RWPE2 (cell line): ENCODE data around the gene LRP10.

Source experiments
- ATAC-seq: fragments of 200-7000 bp; cut with Tn5 transposase; 3 replicates; pipeline ENCODE4 v1.9.1; 2021; ENCODE audit warnings: low read depth
- DNase-seq: peaks from one replicate; pipeline ENCODE4 v3.0.0-alpha.2; 2020; ENCODE audit warnings: low spot score
- H3K27ac ChIP-seq: fragments of 450-650 bp; 2 replicates; pipeline ENCODE4 v1.5.1; 2017; ENCODE audit warnings: mild to moderate bottlenecking; ENCODE audit not compliant: poor library complexity, severe bottlenecking
- H3K27me3 ChIP-seq: fragments of 250-450 bp; sonication (Bioruptor Pico); 2 replicates; pipeline ENCODE4 v1.5.1; 2021; ENCODE audit warnings: mild to moderate bottlenecking, moderate library complexity; ENCODE audit not compliant: insufficient read depth, poor library complexity, severe bottlenecking
- H3K36me3 ChIP-seq: fragments of 250-450 bp; sonication (Bioruptor Pico); 2 replicates; pipeline ENCODE4 v1.5.1; 2020; ENCODE audit warnings: low read depth, mild to moderate bottlenecking, moderate library complexity
- H3K4me1 ChIP-seq: fragments of 250-450 bp; sonication (Bioruptor Pico); 2 replicates; pipeline ENCODE4 v1.5.1; 2021; ENCODE audit warnings: mild to moderate bottlenecking, moderate library complexity; ENCODE audit not compliant: insufficient read depth, poor library complexity, severe bottlenecking
- H3K4me3 ChIP-seq: fragments of 250-450 bp; sonication (Bioruptor Pico); 2 replicates; pipeline ENCODE4 v1.5.1; 2021; ENCODE audit warnings: mild to moderate bottlenecking, moderate library complexity; ENCODE audit not compliant: severe bottlenecking
- H3K9me3 ChIP-seq: fragments of 250-450 bp; sonication (Bioruptor Pico); 2 replicates; pipeline ENCODE4 v1.5.1; 2021; ENCODE audit warnings: mild to moderate bottlenecking, moderate library complexity; ENCODE audit not compliant: severe bottlenecking
- CTCF ChIP-seq: fragments of 450-650 bp; IDR thresholded peaks from one replicate; pipeline ENCODE4 v1.5.1; 2017; ENCODE audit warnings: mild to moderate bottlenecking, moderate library complexity; ENCODE audit not compliant: poor library complexity, severe bottlenecking

The LRP10 gene

GRCh38 chr14:22915886-22916521 is 44.5 kb downstream of the LRP10 start:
- H3K27me3 ChIP-seq, result no peaks in the 10 kb centered on the region
- H3K9me3 ChIP-seq, result no peaks in the 10 kb centered on the region
- no peak overlapping the region for H3K4me3 ChIP-seq
- no peak for TF ChIP-seq CTCF
- H3K27ac ChIP-seq, result no peak overlapping the region
- H3K4me1 ChIP-seq, result peaks cover 10% of the 10 kb centered on the region
- DNase-seq, result no peak
- no peak for ATAC-seq
- peaks cover 57% of the 10 kb centered on the region for H3K36me3 ChIP-seq

GRCh38 chr14:22918804-22919600 is 47.5 kb downstream of the LRP10 start, which contains the start of gene RBM23:
TSS of gene RBM23 (minus strand) at chr14:22919149.
- TF ChIP-seq CTCF, result no peak
- Histone ChIP-seq H3K27ac (peak within 1 kb of the TSS; percentile 73), H3K36me3 (peaks cover 70% of the 10 kb centered on the region), H3K4me3 (peak within 1 kb of the TSS; percentile 66), H3K27me3 (no peaks in the 10 kb centered on the region), H3K9me3 (no peaks in the 10 kb centered on the region), H3K4me1 (peaks cover 14% of the 10 kb centered on the region)
- DNase-seq (peak; percentile 100), ATAC-seq (peak; percentile 94)

- Histone ChIP-seq H3K36me3 (peaks cover 73% of the 10 kb centered on the region), H3K4me1 (peaks cover 14% of the 10 kb centered on the region), H3K27me3 (no peaks in the 10 kb centered on the region), H3K27ac (peak overlapping the region; percentile 73), H3K9me3 (no peaks in the 10 kb centered on the region), H3K4me3 (peak overlapping the region; percentile 12)
- TF ChIP-seq CTCF, result no peak
- no peak for ATAC-seq
- DNase-seq, result no peak
Measured at GRCh38 chr14:22919601-22919921, 48.0 kb downstream of the LRP10 start.

- Histone ChIP-seq H3K9me3 (no peaks in the 10 kb centered on the region), H3K36me3 (peaks cover 78% of the 10 kb centered on the region), H3K4me1 (peaks cover 15% of the 10 kb centered on the region), H3K27me3 (no peaks in the 10 kb centered on the region), H3K27ac (peak overlapping the region; percentile 73), H3K4me3 (no peak overlapping the region)
- DNase-seq (no peak), ATAC-seq (no peak)
- TF ChIP-seq CTCF, result no peak
Measured at GRCh38 chr14:22920697-22921096, 49.2 kb downstream of the LRP10 start.

- Histone ChIP-seq H3K9me3 (no peaks in the 10 kb centered on the region), H3K27me3 (no peaks in the 10 kb centered on the region), H3K4me1 (peaks cover 26% of the 10 kb centered on the region), H3K36me3 (peaks cover 83% of the 10 kb centered on the region), H3K27ac (peak overlapping the region; percentile 73), H3K4me3 (no peak overlapping the region)
- DNase-seq (no peak), ATAC-seq (no peak)
- TF ChIP-seq CTCF, result no peak
Measured at GRCh38 chr14:22922294-22922693, 50.8 kb downstream of the LRP10 start.
